Measurements from ENCODE around the gene SYP.

GRCh38 chrX:49162620-49163019 is 37.4 kb downstream of the SYP start, which contains the start of gene MAGIX:
- TF ChIP-seq, protein P1, sequence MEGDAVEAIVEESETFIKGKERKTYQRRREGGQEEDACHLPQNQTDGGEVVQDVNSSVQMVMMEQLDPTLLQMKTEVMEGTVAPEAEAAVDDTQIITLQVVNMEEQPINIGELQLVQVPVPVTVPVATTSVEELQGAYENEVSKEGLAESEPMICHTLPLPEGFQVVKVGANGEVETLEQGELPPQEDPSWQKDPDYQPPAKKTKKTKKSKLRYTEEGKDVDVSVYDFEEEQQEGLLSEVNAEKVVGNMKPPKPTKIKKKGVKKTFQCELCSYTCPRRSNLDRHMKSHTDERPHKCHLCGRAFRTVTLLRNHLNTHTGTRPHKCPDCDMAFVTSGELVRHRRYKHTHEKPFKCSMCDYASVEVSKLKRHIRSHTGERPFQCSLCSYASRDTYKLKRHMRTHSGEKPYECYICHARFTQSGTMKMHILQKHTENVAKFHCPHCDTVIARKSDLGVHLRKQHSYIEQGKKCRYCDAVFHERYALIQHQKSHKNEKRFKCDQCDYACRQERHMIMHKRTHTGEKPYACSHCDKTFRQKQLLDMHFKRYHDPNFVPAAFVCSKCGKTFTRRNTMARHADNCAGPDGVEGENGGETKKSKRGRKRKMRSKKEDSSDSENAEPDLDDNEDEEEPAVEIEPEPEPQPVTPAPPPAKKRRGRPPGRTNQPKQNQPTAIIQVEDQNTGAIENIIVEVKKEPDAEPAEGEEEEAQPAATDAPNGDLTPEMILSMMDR (IDR thresholded peaks at IDR 0.05), result no peak
- TF ChIP-seq POLR2A (IDR thresholded peaks at IDR 0.05) (no peak), POLR2AphosphoS5 (IDR thresholded peaks at IDR 0.05) (no peak)

Data from sigmoid colon (tissue), 4 donors.